Fibroblast of lung (primary cell): ENCODE data around the gene NDUFAF8. TPM values are rescaled to one million over a fixed set of nuclear protein-coding genes. Genes with fewer than 3 reads are reported as not detected.

ENCODE experiments used
- DNase-seq, 2 donors: peaks; one replicate each; pipeline versions ENCODE4 v3.0.0 to v3.0.0-alpha.2; 2010; ENCODE audit warnings: low read depth in 2 of 2
- H2AFZ ChIP-seq: 2 replicates; pipeline ENCODE4 v1.5.1; 2012; ENCODE audit warnings: low read length, control low read depth, inconsistent platforms
- H3K27ac ChIP-seq: 2 replicates; pipeline ENCODE4 v1.5.1; 2011; ENCODE audit warnings: low read length, control low read depth; ENCODE audit not compliant: insufficient read depth
- H3K27me3 ChIP-seq: 2 replicates; pipeline ENCODE4 v1.5.1; 2011; ENCODE audit warnings: mild to moderate bottlenecking, low read length; ENCODE audit not compliant: control insufficient read depth, insufficient read depth
- H3K36me3 ChIP-seq: 2 replicates; pipeline ENCODE4 v1.5.1; 2011; ENCODE audit warnings: low read length; ENCODE audit not compliant: control insufficient read depth, insufficient read depth
- H3K4me1 ChIP-seq: 2 replicates; pipeline ENCODE4 v1.5.1; 2011; ENCODE audit warnings: low read length; ENCODE audit not compliant: control insufficient read depth, insufficient read depth; ENCODE audit errors: extremely low read depth
- H3K4me2 ChIP-seq: 2 replicates; pipeline ENCODE4 v1.5.1; 2011; ENCODE audit warnings: low read length, control low read depth; ENCODE audit not compliant: insufficient read depth; ENCODE audit errors: extremely low read depth
- H3K4me3 ChIP-seq, 4 experiments: fragments of 200-600 bp in 1 of 4; sonication (generic) in 1 of 4; replicated peaks in 1 of 4; 2 replicates each; pipeline ENCODE4 v1.5.1; 2011 to 2016; ENCODE audit warnings: low read length in 4 of 4, low read depth in 3 of 4, mild to moderate bottlenecking in 3 of 4, control low read depth in 2 of 4, inconsistent platforms in 1 of 4, mixed read lengths in 1 of 4; ENCODE audit not compliant: insufficient read depth in 1 of 4; ENCODE audit errors: control extremely low read depth in 1 of 4
- H3K79me2 ChIP-seq: 2 replicates; pipeline ENCODE4 v1.5.1; 2012; ENCODE audit warnings: mild to moderate bottlenecking, low read length, inconsistent platforms; ENCODE audit not compliant: control insufficient read depth, insufficient read depth
- H3K9ac ChIP-seq: 2 replicates; pipeline ENCODE4 v1.5.1; 2011; ENCODE audit warnings: mild to moderate bottlenecking, low read length, control low read depth; ENCODE audit not compliant: insufficient read depth
- H3K9me3 ChIP-seq: 2 replicates; pipeline ENCODE4 v1.5.1; 2012; ENCODE audit warnings: low read depth, low read length; ENCODE audit not compliant: control insufficient read depth, insufficient read depth
- H4K20me1 ChIP-seq: 2 replicates; pipeline ENCODE4 v1.5.1; 2011; ENCODE audit warnings: low read length; ENCODE audit not compliant: control insufficient read depth, insufficient read depth; ENCODE audit errors: extremely low read depth
- EZH2 ChIP-seq: IDR thresholded peaks from 2 replicates; pipeline ENCODE4 v1.5.1; 2012; ENCODE audit warnings: low read length, control low read depth, mild to moderate bottlenecking; ENCODE audit errors: missing control alignments
- polyA plus RNA-seq, 2 donors: library from polyadenylated mRNA; depleted of rRNA in 1 of 2; stranded (reverse) in 1 of 2; unstranded in 1 of 2; fragments of >200 nt; gene quantifications; 2 replicates each; pipeline ENCODE4 v1.2.1, GENCODE V29; 2011 to 2012; ENCODE audit warnings: missing spikeins in 1 of 2
- total RNA-seq: library from RNA; depleted of rRNA; stranded (reverse); fragments of >200 nt; gene quantifications from 2 replicates; pipeline ENCODE4 v1.2.1, GENCODE V29; 2014
- TF ChIP-seq, protein P1 (sequence below), 2 donors: IDR thresholded peaks in 1 of 2; conservative IDR thresholded peaks in 1 of 2; 1 replicate in 1 of 2; 2 replicates in 1 of 2; pipeline ENCODE4 v1.5.1; 2011 to 2012; ENCODE audit warnings: low read length in 2 of 2, control low read depth in 1 of 2, inconsistent platforms in 1 of 2, low read depth in 1 of 2, mild to moderate bottlenecking in 1 of 2

The NDUFAF8 gene
- total and polyA plus RNA-seq, 2 donors (not counting 1 experiment from before 2014, with no cell fraction given), result 41.9 to 102 TPM

DNA sequence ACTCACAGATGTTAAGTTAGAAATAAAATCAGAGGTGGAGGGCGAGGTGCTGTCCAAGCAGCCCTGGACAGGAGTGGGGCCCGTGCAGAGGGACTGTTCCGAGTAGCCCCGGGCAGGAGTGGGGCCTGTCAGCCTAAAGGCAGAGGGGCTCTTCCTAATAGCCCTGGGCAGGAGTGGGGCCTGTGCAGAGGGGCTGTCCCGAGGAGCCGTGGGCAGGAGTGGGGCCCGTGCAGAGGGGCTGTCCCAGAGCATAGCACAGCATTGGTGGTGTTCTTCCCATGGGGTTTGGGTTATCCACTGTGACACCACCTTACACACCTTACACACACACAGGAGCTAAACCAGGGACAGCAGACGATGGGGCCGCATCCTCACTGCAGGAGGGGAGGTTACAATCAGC, 26.8 kb upstream of the NDUFAF8 start:
- no peak overlapping the region for H3K27ac ChIP-seq
- no peak overlapping the region for H2AFZ ChIP-seq
- H3K4me1 ChIP-seq, result no peaks in the 10 kb centered on the region
- H3K9me3 ChIP-seq, result no peaks in the 10 kb centered on the region
- H3K79me2 ChIP-seq, result no peaks in the 10 kb centered on the region
- no peak overlapping the region for H3K4me2 ChIP-seq
- H3K9ac ChIP-seq, result no peak overlapping the region
- no peak for DNase-seq
- H3K4me3 ChIP-seq, result no peak overlapping the region
- H4K20me1 ChIP-seq, result no peaks in the 10 kb centered on the region
- H3K27me3 ChIP-seq, result no peaks in the 10 kb centered on the region
- no peaks in the 10 kb centered on the region for H3K36me3 ChIP-seq
- TF ChIP-seq, protein P1, sequence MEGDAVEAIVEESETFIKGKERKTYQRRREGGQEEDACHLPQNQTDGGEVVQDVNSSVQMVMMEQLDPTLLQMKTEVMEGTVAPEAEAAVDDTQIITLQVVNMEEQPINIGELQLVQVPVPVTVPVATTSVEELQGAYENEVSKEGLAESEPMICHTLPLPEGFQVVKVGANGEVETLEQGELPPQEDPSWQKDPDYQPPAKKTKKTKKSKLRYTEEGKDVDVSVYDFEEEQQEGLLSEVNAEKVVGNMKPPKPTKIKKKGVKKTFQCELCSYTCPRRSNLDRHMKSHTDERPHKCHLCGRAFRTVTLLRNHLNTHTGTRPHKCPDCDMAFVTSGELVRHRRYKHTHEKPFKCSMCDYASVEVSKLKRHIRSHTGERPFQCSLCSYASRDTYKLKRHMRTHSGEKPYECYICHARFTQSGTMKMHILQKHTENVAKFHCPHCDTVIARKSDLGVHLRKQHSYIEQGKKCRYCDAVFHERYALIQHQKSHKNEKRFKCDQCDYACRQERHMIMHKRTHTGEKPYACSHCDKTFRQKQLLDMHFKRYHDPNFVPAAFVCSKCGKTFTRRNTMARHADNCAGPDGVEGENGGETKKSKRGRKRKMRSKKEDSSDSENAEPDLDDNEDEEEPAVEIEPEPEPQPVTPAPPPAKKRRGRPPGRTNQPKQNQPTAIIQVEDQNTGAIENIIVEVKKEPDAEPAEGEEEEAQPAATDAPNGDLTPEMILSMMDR (conservative IDR thresholded peaks at IDR 0.05 in 1 of 2, IDR thresholded peaks at IDR 0.05 in 1 of 2; ENCODE audit: low read depth in 1 of 2, low read length in 2 of 2), result no peak
- TF ChIP-seq EZH2, result no peak

DNA sequence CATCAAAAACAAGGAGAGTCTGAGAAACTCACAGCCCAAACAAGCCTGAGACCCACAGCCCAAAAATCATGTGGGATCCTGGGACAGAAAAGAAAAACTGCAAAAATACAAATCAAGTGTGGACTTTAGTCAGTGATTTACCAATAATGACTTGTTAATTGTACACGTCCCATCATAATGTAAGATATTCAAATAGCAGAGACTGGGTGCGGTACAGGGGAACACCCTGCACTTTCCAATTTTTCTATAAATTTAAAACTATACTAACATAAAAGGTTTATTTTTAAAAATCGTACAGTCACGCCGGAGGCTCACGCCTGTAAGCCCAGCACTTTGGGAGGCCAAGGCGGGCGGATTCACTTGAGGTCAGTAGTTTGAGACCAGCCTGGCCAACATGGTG, 25.1 kb upstream of the NDUFAF8 start:
- Histone ChIP-seq H3K4me1 (no peaks in the 10 kb centered on the region), H3K9ac (no peak overlapping the region), H3K27me3 (no peaks in the 10 kb centered on the region), H2AFZ (no peak overlapping the region), H3K36me3 (no peaks in the 10 kb centered on the region), H4K20me1 (no peaks in the 10 kb centered on the region), H3K9me3 (no peaks in the 10 kb centered on the region), H3K4me2 (no peak overlapping the region), H3K79me2 (no peaks in the 10 kb centered on the region), H3K4me3 (no peak overlapping the region), H3K27ac (no peak overlapping the region)
- TF ChIP-seq EZH2, result no peak
- TF ChIP-seq, protein P1 (conservative IDR thresholded peaks at IDR 0.05 in 1 of 2, IDR thresholded peaks at IDR 0.05 in 1 of 2; ENCODE audit: low read depth in 1 of 2, low read length in 2 of 2), result no peak
- DNase-seq, result no peak

DNA sequence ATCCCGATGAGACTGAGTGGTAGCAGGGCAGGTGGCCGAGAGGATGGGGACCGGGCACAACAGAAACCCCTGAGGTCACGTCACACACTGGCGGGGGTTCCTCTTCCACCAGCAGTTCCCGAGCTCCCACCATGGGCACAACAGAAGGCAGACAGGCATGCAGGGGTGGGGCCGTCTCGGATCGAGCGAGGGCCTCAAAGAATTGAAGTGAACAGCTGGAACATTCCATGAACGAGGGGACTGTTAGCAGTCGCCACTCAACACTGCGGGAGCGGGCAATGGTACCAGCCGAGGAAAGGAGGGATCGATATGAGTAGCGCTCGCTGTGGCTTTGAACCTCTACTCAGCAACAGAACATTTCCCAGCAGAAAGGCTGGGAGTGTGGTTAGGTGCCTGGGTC, 21.6 kb upstream of the NDUFAF8 start:
- H2AFZ ChIP-seq, result no peak overlapping the region

More for the DNA sequence above, 21.6 kb upstream of the NDUFAF8 start:
- Histone ChIP-seq H3K27ac (no peak overlapping the region), H3K4me1 (peaks cover 4% of the 10 kb centered on the region), H3K79me2 (no peaks in the 10 kb centered on the region), H3K9ac (no peak overlapping the region), H3K4me2 (no peak overlapping the region), H3K9me3 (no peaks in the 10 kb centered on the region), H3K36me3 (no peaks in the 10 kb centered on the region), H4K20me1 (no peaks in the 10 kb centered on the region), H3K4me3 (no peak overlapping the region), H3K27me3 (no peaks in the 10 kb centered on the region)
- TF ChIP-seq, protein P1 (conservative IDR thresholded peaks at IDR 0.05 in 1 of 2, IDR thresholded peaks at IDR 0.05 in 1 of 2; ENCODE audit: low read depth in 1 of 2, low read length in 2 of 2), result no peak
- no peak for TF ChIP-seq EZH2
- DNase-seq, result no peak
